ENCODE results near the gene SCRN2. TPM values are rescaled to one million over a fixed set of nuclear protein-coding genes. Genes with fewer than 3 reads are reported as not detected.

The SCRN2 gene
- total and polyA plus RNA-seq, 2 of the 13 experiments (the other 11 are each of a cell fraction or from before 2014, with no cell fraction given): 21.7 to 29.5 TPM

GRCh38 chr17:47840742-47841487 lies at the start of gene SCRN2 (continued):
- TF ChIP-seq ZFP37 (CRISPR knock-in tag; IDR thresholded peaks at IDR 0.05; ENCODE audit: borderline replicate concordance) (peak; percentile 73; the same call in 1 of the 2 replicates), ARNTL (CRISPR knock-in tag; IDR thresholded peaks at IDR 0.05) (peak; percentile 50; the same call in 1 of the 2 replicates), ZBTB43 (CRISPR knock-in tag; conservative IDR thresholded peaks at IDR 0.05) (peak; percentile 82), SP4 (CRISPR knock-in tag; IDR thresholded peaks at IDR 0.05) (peak; percentile 47; the same call in 1 of the 2 replicates), IRF2 (CRISPR knock-in tag; IDR thresholded peaks at IDR 0.05) (peak; percentile 70; the same call in 1 of the 2 replicates), ZNF570 (CRISPR knock-in tag; IDR thresholded peaks at IDR 0.05; ENCODE audit: borderline replicate concordance) (peak; percentile 25; the same call in 1 of the 2 replicates), KLF11 (CRISPR knock-in tag; IDR thresholded peaks at IDR 0.05) (no peak), DNMT3B (CRISPR knock-in tag; conservative IDR thresholded peaks at IDR 0.05) (peak; percentile 64; the same call in 1 of the 2 replicates), THYN1 (CRISPR knock-in tag; IDR thresholded peaks at IDR 0.05; ENCODE audit: borderline replicate concordance, low read depth) (0 out of 2 replicates have a peak, but pooled peaks have one; percentile 83), MED13 (CRISPR knock-in tag; IDR thresholded peaks at IDR 0.05) (0 out of 2 replicates have a peak, but pooled peaks have one; percentile 48), ZNF124 (CRISPR knock-in tag; IDR thresholded peaks at IDR 0.05) (peak; percentile 55; the same call in 1 of the 2 replicates), FOXA1 (IDR thresholded peaks at IDR 0.05) (no peak), FOXA1 (CRISPR knock-in tag; IDR thresholded peaks at IDR 0.05) (0 out of 2 replicates have a peak, but pooled peaks have one; percentile 9), TMF1 (CRISPR knock-in tag; IDR thresholded peaks at IDR 0.05; ENCODE audit: low read depth) (0 out of 2 replicates have a peak, but pooled peaks have one; percentile 40), SAP130 (CRISPR knock-in tag; IDR thresholded peaks at IDR 0.05; ENCODE audit: low read depth) (peak; percentile 75), SP140L (CRISPR knock-in tag; IDR thresholded peaks at IDR 0.05; ENCODE audit: borderline replicate concordance) (0 out of 2 replicates have a peak, but pooled peaks have one; percentile 17), ZBTB44 (CRISPR knock-in tag; IDR thresholded peaks at IDR 0.05) (0 out of 2 replicates have a peak, but pooled peaks have one; percentile 17), HNF4A (CRISPR knock-in tag; IDR thresholded peaks at IDR 0.05) (peak; percentile 52; the same call in 1 of the 2 replicates), CREM (IDR thresholded peaks at IDR 0.05) (peak; percentile 24; the same call in 1 of the 2 replicates), CREM (CRISPR knock-in tag; IDR thresholded peaks at IDR 0.05) (no peak), ZNF788 (CRISPR knock-in tag; IDR thresholded peaks at IDR 0.05; ENCODE audit: borderline replicate concordance) (peak; percentile 82; the same call in 1 of the 2 replicates)
- TF ChIP-seq, protein P1, sequence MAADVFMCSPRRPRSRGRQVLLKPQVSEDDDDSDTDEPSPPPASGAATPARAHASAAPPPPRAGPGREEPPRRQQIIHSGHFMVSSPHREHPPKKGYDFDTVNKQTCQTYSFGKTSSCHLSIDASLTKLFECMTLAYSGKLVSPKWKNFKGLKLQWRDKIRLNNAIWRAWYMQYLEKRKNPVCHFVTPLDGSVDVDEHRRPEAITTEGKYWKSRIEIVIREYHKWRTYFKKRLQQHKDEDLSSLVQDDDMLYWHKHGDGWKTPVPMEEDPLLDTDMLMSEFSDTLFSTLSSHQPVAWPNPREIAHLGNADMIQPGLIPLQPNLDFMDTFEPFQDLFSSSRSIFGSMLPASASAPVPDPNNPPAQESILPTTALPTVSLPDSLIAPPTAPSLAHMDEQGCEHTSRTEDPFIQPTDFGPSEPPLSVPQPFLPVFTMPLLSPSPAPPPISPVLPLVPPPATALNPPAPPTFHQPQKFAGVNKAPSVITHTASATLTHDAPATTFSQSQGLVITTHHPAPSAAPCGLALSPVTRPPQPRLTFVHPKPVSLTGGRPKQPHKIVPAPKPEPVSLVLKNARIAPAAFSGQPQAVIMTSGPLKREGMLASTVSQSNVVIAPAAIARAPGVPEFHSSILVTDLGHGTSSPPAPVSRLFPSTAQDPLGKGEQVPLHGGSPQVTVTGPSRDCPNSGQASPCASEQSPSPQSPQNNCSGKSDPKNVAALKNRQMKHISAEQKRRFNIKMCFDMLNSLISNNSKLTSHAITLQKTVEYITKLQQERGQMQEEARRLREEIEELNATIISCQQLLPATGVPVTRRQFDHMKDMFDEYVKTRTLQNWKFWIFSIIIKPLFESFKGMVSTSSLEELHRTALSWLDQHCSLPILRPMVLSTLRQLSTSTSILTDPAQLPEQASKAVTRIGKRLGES (CRISPR knock-in tag; IDR thresholded peaks at IDR 0.05; ENCODE audit: borderline replicate concordance): no peak
- TF ChIP-seq, protein P2, sequence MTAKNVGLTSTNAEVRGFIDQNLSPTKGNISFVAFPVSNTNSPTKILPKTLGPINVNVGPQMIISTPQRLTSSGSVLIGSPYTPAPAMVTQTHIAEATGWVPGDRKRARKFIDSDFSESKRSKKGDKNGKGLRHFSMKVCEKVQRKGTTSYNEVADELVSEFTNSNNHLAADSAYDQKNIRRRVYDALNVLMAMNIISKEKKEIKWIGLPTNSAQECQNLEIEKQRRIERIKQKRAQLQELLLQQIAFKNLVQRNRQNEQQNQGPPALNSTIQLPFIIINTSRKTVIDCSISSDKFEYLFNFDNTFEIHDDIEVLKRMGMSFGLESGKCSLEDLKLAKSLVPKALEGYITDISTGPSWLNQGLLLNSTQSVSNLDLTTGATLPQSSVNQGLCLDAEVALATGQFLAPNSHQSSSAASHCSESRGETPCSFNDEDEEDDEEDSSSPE (CRISPR knock-in tag; IDR thresholded peaks at IDR 0.05): peak; percentile 58; the same call in 1 of the 2 replicates

Measured in HepG2 (cell line).